H1 (cell line): ENCODE results near the gene CENPX. TPM values are rescaled to one million over a fixed set of nuclear protein-coding genes. Genes with fewer than 3 reads are reported as not detected.

ENCODE experiments used
- CTCF ChIA-PET: fragments of 300-600 bp; sonication (Branson Sonifier 250); formaldehyde crosslinking; loops from one replicate; lab custom pipeline; 2021; ENCODE audit not compliant: partially characterized antibody; lab: Charles Lee
- POLR2A ChIA-PET: fragments of 300-600 bp; sonication (Branson Sonifier 250); formaldehyde crosslinking; loops from one replicate; lab custom pipeline; 2021; ENCODE audit warnings: inconsistent platforms; ENCODE audit not compliant: partially characterized antibody; lab: Charles Lee
- DNase-seq, 2 experiments: peaks; one replicate each; pipeline versions ENCODE4 v3.0.0 to v3.0.0-alpha.2; 2010 to 2022; ENCODE audit warnings: low spot score in 2 of 2, low read depth in 1 of 2, mixed read lengths in 1 of 2
- FAIRE-seq: peaks from 2 replicates; lab custom pipeline; 2011; peaks lifted over from hg19 to GRCh38; lab: Jason Lieb, UNC
- H2AFZ ChIP-seq: 2 replicates; pipeline ENCODE4 v1.8.1; 2012; ENCODE audit warnings: low read length, inconsistent platforms
- H2AK5ac ChIP-seq: 2 replicates; pipeline ENCODE4 v1.6.1; 2013; ENCODE audit warnings: low read depth, low read length
- H2BK120ac ChIP-seq: replicated peaks from 2 replicates; pipeline ENCODE3; 2013; ENCODE audit warnings: low read depth, low read length, inconsistent platforms
- H2BK12ac ChIP-seq: 2 replicates; pipeline ENCODE4 v1.6.1; 2013; ENCODE audit warnings: low read depth, low read length
- H2BK15ac ChIP-seq: 2 replicates; pipeline ENCODE4 v1.6.1; 2013; ENCODE audit warnings: low read length
- H2BK20ac ChIP-seq: 2 replicates; pipeline ENCODE4 v1.6.1; 2013; ENCODE audit warnings: low read length
- H2BK5ac ChIP-seq: 2 replicates; pipeline ENCODE4 v1.6.1; 2013; ENCODE audit warnings: low read depth, low read length
- H3K14ac ChIP-seq: 2 replicates; pipeline ENCODE4 v1.6.1; 2013; ENCODE audit warnings: inconsistent platforms; ENCODE audit not compliant: insufficient read length
- H3K18ac ChIP-seq: 2 replicates; pipeline ENCODE4 v1.6.1; 2013; ENCODE audit warnings: low read length; ENCODE audit errors: extremely low read depth
- H3K23ac ChIP-seq: 2 replicates; pipeline ENCODE4 v1.6.1; 2013; ENCODE audit warnings: inconsistent platforms; ENCODE audit not compliant: insufficient read length
- H3K23me2 ChIP-seq: 2 replicates; pipeline ENCODE4 v1.6.1; 2013; ENCODE audit warnings: low read depth, low read length
- H3K27ac ChIP-seq: 2 replicates; pipeline ENCODE4 v1.6.1; 2011; ENCODE audit warnings: low read depth, low read length, inconsistent platforms
- H3K27me3 ChIP-seq, 4 experiments: replicated peaks in 1 of 4; 1 replicate in 1 of 4; 2 replicates in 3 of 4; pipeline versions ENCODE4 v1.6.1 to v1.8.1; 2011 to 2013; ENCODE audit warnings: low read length in 3 of 4, mild to moderate bottlenecking in 3 of 4, inconsistent platforms in 2 of 4, mixed read lengths in 2 of 4, moderate library complexity in 1 of 4; ENCODE audit not compliant: control insufficient read depth in 3 of 4, insufficient read depth in 3 of 4; ENCODE audit errors: extremely low read depth in 1 of 4
- H3K36me3 ChIP-seq, 4 experiments: 2 replicates each; pipeline versions ENCODE4 v1.6.1 to v1.8.1; 2011 to 2013; ENCODE audit warnings: mild to moderate bottlenecking in 4 of 4, low read length in 3 of 4, moderate library complexity in 2 of 4, control low read depth in 1 of 4, inconsistent platforms in 1 of 4; ENCODE audit not compliant: insufficient read depth in 4 of 4, control insufficient read depth in 2 of 4
- H3K4ac ChIP-seq: replicated peaks from 2 replicates; pipeline ENCODE3; 2013; ENCODE audit warnings: low read length, low read depth, mixed read lengths, inconsistent platforms; ENCODE audit not compliant: insufficient read length
- H3K4me1 ChIP-seq, 4 experiments: replicated peaks in 1 of 4; 1 replicate in 1 of 4; 2 replicates in 3 of 4; pipeline versions ENCODE4 v1.6.1 to v1.8.1; 2011 to 2013; ENCODE audit warnings: low read length in 3 of 4, inconsistent platforms in 2 of 4, mixed read lengths in 1 of 4; ENCODE audit not compliant: insufficient read depth in 4 of 4, control insufficient read depth in 3 of 4
- H3K4me2 ChIP-seq, 2 experiments: 2 replicates each; pipeline versions ENCODE4 v1.6.1 to v1.8.1; 2011 to 2013; ENCODE audit warnings: low read depth in 2 of 2, low read length in 2 of 2, control low read depth in 1 of 2, inconsistent platforms in 1 of 2, mild to moderate bottlenecking in 1 of 2; ENCODE audit not compliant: insufficient read depth in 1 of 2
- H3K4me3 ChIP-seq, 4 experiments: fragments of 200-600, 300-600 bp in 1 of 4; sonication (generic), shearing (Covaris generic), sonication (Bioruptor Twin) in 1 of 4; 2 replicates each; pipeline versions ENCODE4 v1.5.1 to v1.8.1; 2011 to 2016; ENCODE audit warnings: low read length in 4 of 4, low read depth in 3 of 4, control low read depth in 2 of 4, inconsistent platforms in 2 of 4, mild to moderate bottlenecking in 2 of 4, mixed read lengths in 1 of 4, moderate library complexity in 1 of 4; ENCODE audit not compliant: insufficient read depth in 2 of 4; ENCODE audit errors: extremely low read depth in 1 of 4
- H3K56ac ChIP-seq: replicated peaks from 2 replicates; pipeline ENCODE3; 2013; ENCODE audit warnings: low read depth, mild to moderate bottlenecking, mixed read lengths, low read length, inconsistent platforms; ENCODE audit not compliant: insufficient read length
- H3K79me1 ChIP-seq: 2 replicates; pipeline ENCODE4 v1.6.1; 2013; ENCODE audit warnings: low read depth, low read length, control low read depth
- H3K79me2 ChIP-seq, 2 experiments: 2 replicates each; pipeline versions ENCODE4 v1.6.1 to v1.8.1; 2012 to 2013; ENCODE audit warnings: low read length in 2 of 2, mild to moderate bottlenecking in 2 of 2, inconsistent platforms in 1 of 2; ENCODE audit not compliant: insufficient read depth in 2 of 2, control insufficient read depth in 1 of 2
- H3K9ac ChIP-seq, 4 experiments: replicated peaks in 1 of 4; 1 replicate in 1 of 4; 2 replicates in 3 of 4; pipeline versions ENCODE4 v1.6.1 to v1.8.1; 2011 to 2013; ENCODE audit warnings: low read depth in 3 of 4, low read length in 3 of 4, control low read depth in 2 of 4, mild to moderate bottlenecking in 2 of 4, moderate library complexity in 2 of 4, inconsistent platforms in 1 of 4; ENCODE audit errors: extremely low read depth in 1 of 4
- H3K9me3 ChIP-seq, 2 experiments: 2 replicates each; pipeline versions ENCODE4 v1.6.1 to v1.8.1; 2012 to 2013; ENCODE audit warnings: mild to moderate bottlenecking in 2 of 2, moderate library complexity in 2 of 2, control low read depth in 1 of 2, inconsistent platforms in 1 of 2, low read depth in 1 of 2, low read length in 1 of 2, mixed read lengths in 1 of 2; ENCODE audit not compliant: insufficient read depth in 2 of 2
- H4K20me1 ChIP-seq, 2 experiments: replicated peaks in 1 of 2; 2 replicates each; pipeline versions ENCODE3 to v1.8.1; 2011 to 2013; ENCODE audit warnings: inconsistent platforms in 2 of 2, low read length in 2 of 2, mild to moderate bottlenecking in 1 of 2; ENCODE audit not compliant: insufficient read depth in 2 of 2, control insufficient read depth in 1 of 2
- H4K5ac ChIP-seq: 2 replicates; pipeline ENCODE4 v1.6.1; 2013; ENCODE audit warnings: low read length, low read depth, mixed read lengths, inconsistent platforms; ENCODE audit not compliant: insufficient read length
- H4K8ac ChIP-seq: 2 replicates; pipeline ENCODE4 v1.8.0; 2013; ENCODE audit warnings: mild to moderate bottlenecking, moderate library complexity, low read length, inconsistent platforms; ENCODE audit not compliant: insufficient read depth; ENCODE audit errors: extremely low read depth
- H4K91ac ChIP-seq: replicated peaks from 2 replicates; pipeline ENCODE3; 2013; ENCODE audit warnings: low read length, mixed read lengths, inconsistent platforms; ENCODE audit not compliant: insufficient read length
- BRCA1 ChIP-seq: IDR thresholded peaks from 2 replicates; pipeline ENCODE4 v1.6.1; 2012; ENCODE audit warnings: low read depth, low read length, improper control_type of control experiment
- CBX5 ChIP-seq: fragments of 300-800, 300-1000 bp; sonication (generic); IDR thresholded peaks from 2 replicates; pipeline ENCODE4 v1.7.1; 2016; ENCODE audit warnings: antibody characterized with exemption, low read length, low read depth
- CHD2 ChIP-seq: IDR thresholded peaks from 2 replicates; pipeline ENCODE4 v1.6.1; 2012; ENCODE audit warnings: low read length, improper control_type of control experiment
- CREB1 ChIP-seq: IDR thresholded peaks from 2 replicates; pipeline ENCODE4 v1.6.1; 2012; ENCODE audit warnings: inconsistent platforms
- MAFK ChIP-seq: IDR thresholded peaks from 2 replicates; pipeline ENCODE4 v1.6.1; 2012; ENCODE audit warnings: low read depth, mild to moderate bottlenecking, improper control_type of control experiment, low read length
- NANOG ChIP-seq: IDR thresholded peaks from 2 replicates; pipeline ENCODE4 v1.6.1; 2011; ENCODE audit warnings: low read length, low read depth, mild to moderate bottlenecking, inconsistent platforms; ENCODE audit not compliant: insufficient read depth, poor library complexity, severe bottlenecking
- POLR2A ChIP-seq, 2 experiments: IDR thresholded peaks; 1 replicate in 1 of 2; 2 replicates in 1 of 2; pipeline ENCODE4 v1.6.1; 2011; ENCODE audit warnings: low read depth in 2 of 2, low read length in 2 of 2, mild to moderate bottlenecking in 2 of 2; ENCODE audit errors: control extremely low read depth in 1 of 2
- POU5F1 ChIP-seq: IDR thresholded peaks from 2 replicates; pipeline ENCODE4 v1.6.1; 2011; ENCODE audit warnings: low read depth, mild to moderate bottlenecking, low read length, moderate library complexity
- SIRT6 ChIP-seq: IDR thresholded peaks from one replicate; pipeline ENCODE4 v1.7.1; 2012; ENCODE audit warnings: low read length, inconsistent platforms
- SIX5 ChIP-seq: IDR thresholded peaks from 2 replicates; pipeline ENCODE4 v1.6.1; 2011; ENCODE audit warnings: mild to moderate bottlenecking, low read depth, low read length
- SP1 ChIP-seq: IDR thresholded peaks from 2 replicates; pipeline ENCODE4 v1.6.1; 2011; ENCODE audit warnings: low read depth, low read length
- SP2 ChIP-seq: IDR thresholded peaks from 2 replicates; pipeline ENCODE4 v1.6.1; 2012; ENCODE audit warnings: mild to moderate bottlenecking, low read length, inconsistent platforms
- TEAD4 ChIP-seq: IDR thresholded peaks from 2 replicates; pipeline ENCODE4 v1.6.1; 2012; ENCODE audit warnings: low read depth, low read length, inconsistent platforms, mixed read lengths
- WGBS, 2 experiments: shearing (Covaris generic) in 1 of 2; methylation state at CpG; one replicate each; pipeline versions ENCODE4 v1.1.6 to v1.1.7; 2013 to 2015; ENCODE audit warnings: low lambda C conversion rate in 2 of 2, mixed read lengths in 2 of 2, inconsistent platforms in 1 of 2, low coverage in 1 of 2, missing lambda C conversion rate in 1 of 2; ENCODE audit not compliant: insufficient replicate concordance in 2 of 2, insufficient coverage in 1 of 2, insufficient read length in 1 of 2; ENCODE audit errors: extremely low coverage in 1 of 2, missing lambda C conversion rate in 1 of 2; 5-methylcytosine and 5-hydroxymethylcytosine counted together
- polyA plus RNA-seq, 7 experiments: library from polyadenylated mRNA; depleted of rRNA in 3 of 7; stranded (reverse) in 5 of 7; unstranded in 2 of 7; fragments of >200 nt in 5 of 7; fragments of 200-250 nt in 2 of 7; gene quantifications; 1 replicate in 5 of 7; 2 replicates in 1 of 7; 4 replicates in 1 of 7; pipeline versions ENCODE4 v1.2.1 to v1.2.3, GENCODE V29; 2011 to 2013; ENCODE audit warnings: missing spikeins in 2 of 7, mixed read lengths in 2 of 7
- total RNA-seq: library from RNA; stranded (reverse); fragmentation: NEBNext Ultra II Directional; extraction: Animal tissue kit (Norgen Biotek cat#: 25700); gene quantifications from 2 replicates; pipeline ENCODE4 v1.2.1, GENCODE V29; 2021
- TF ChIP-seq, protein P1 (sequence below): IDR thresholded peaks from 2 replicates; pipeline ENCODE4 v1.6.1; 2011; ENCODE audit warnings: low read depth, mild to moderate bottlenecking, low read length; ENCODE audit not compliant: insufficient read depth

Gene CENPX
- total and polyA plus RNA-seq, 2 of the 8 experiments (the other 6 are each of a cell fraction or from before 2014, with no cell fraction given), result 116 to 122 TPM

DNA sequence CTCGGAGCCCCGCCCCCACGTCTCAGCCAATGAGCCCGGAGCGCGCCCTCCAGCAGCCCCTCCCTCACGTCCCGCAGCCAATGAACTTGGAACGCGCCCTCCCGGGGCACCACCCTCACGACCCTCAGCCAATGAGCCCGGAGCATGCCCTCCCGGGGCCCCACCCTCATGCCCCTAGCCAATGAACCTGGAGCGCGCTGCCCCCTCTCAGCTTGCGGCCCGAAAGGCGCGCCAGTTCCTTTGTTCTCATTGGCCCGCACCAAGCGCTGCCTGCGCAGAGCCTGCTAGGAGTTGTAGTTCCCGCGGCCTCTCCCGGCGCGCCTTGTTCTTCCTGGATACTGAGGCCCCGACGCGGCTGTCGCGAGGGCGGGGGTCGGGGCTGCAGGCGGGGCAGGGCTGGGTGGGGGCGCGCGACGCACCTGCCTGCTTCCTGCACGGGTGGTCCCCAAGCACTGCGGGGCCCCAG, 336 bp upstream of the CENPX start, which contains the start of gene LRRC45:
TSS of gene LRRC45 (plus strand) at position 325 of the 466 bp plus-strand sequence. CDS start 339 bp downstream, outside the sequence.
- no peak within 1 kb of the TSS for H3K23ac ChIP-seq
- peak; percentile 98 to 99 for DNase-seq
- peak within 1 kb of the TSS; percentile 84 for H3K56ac ChIP-seq
- H4K8ac ChIP-seq, result peak within 1 kb of the TSS; percentile 69
- no peak within 1 kb of the TSS; the same call in 1 of the 2 replicates for H2AFZ ChIP-seq
- 0 out of 2 replicates have a peak within 1 kb of the TSS, but pooled peaks have one; percentile 29 for H2BK15ac ChIP-seq
- peak within 1 kb of the TSS; percentile 83 to 93 (median 86) for H3K4me3 ChIP-seq
- CTCF ChIA-PET, result interaction anchor here (0.7 to 2.0 kb wide), 8 partner anchors 8 to 95 kb away, joined by 3 to 7 read pairs (median 4); partner anchors contain the start of genes MAFG and RAC3
- H3K14ac ChIP-seq, result no peak within 1 kb of the TSS
- peak within 1 kb of the TSS; percentile 71 for H3K18ac ChIP-seq
- H3K9me3 ChIP-seq, result no peaks in the 10 kb centered on the region
- peak within 1 kb of the TSS; percentile 87 to 96 for H3K4me2 ChIP-seq
- peak within 1 kb of the TSS; percentile 21 for H3K4ac ChIP-seq
- POLR2A ChIA-PET, result interaction anchor here (0.5 to 4.3 kb wide), 21 partner anchors 9 to 356 kb away, joined by 3 to 22 read pairs (median 3); partner anchors contain the start of genes ASPSCR1, CCDC137, DCXR and FASN
- H3K4me1 ChIP-seq, result peaks cover 0 to 14% (median 8%) of the 10 kb centered on the region in 4 experiments; a peak in 5 of 7 replicates
- H3K79me2 ChIP-seq, result peaks cover 0 to 12% of the 10 kb centered on the region in 2 experiments; a peak in 1 of 4 replicates
- no peak within 1 kb of the TSS; the same call in 1 of the 2 replicates for H2AK5ac ChIP-seq
- H3K79me1 ChIP-seq, result peaks cover 4% of the 10 kb centered on the region; the same call in 1 of the 2 replicates
- no peak within 1 kb of the TSS for H2BK12ac ChIP-seq
- peak within 1 kb of the TSS; percentile 76 to 80 (median 80) for H3K9ac ChIP-seq
- no peak within 1 kb of the TSS for H2BK120ac ChIP-seq
- peak within 1 kb of the TSS; percentile 46; the same call in 1 of the 2 replicates for H3K27ac ChIP-seq
- no peaks in the 10 kb centered on the region for H3K27me3 ChIP-seq
- H2BK20ac ChIP-seq, result no peak within 1 kb of the TSS
- peak within 1 kb of the TSS; percentile 44 for H4K91ac ChIP-seq
- FAIRE-seq, result no peak
- no peaks in the 10 kb centered on the region; a peak in 1 of 8 replicates for H3K36me3 ChIP-seq
- peaks cover 7 to 13% of the 10 kb centered on the region in 2 experiments for H4K20me1 ChIP-seq
- H3K23me2 ChIP-seq, result peaks cover 12% of the 10 kb centered on the region
- H4K5ac ChIP-seq, result peak within 1 kb of the TSS; percentile 52
- peak within 1 kb of the TSS; percentile 83; the same call in 1 of the 2 replicates for H2BK5ac ChIP-seq
- 0% methylated on average over 25 of the region's 42 CpGs; no CpG with 5 or more reads in 1 of the 2 experiments for WGBS, 2 experiments
- peak; percentile 41 for TF ChIP-seq NANOG
- peak; percentile 66 for TF ChIP-seq SIX5
- no peak for TF ChIP-seq POU5F1
- 0 out of 2 replicates have a peak, but pooled peaks have one; percentile 48 for TF ChIP-seq CHD2
- peak; percentile 65; the same call in 1 of the 2 replicates for TF ChIP-seq CREB1
- TF ChIP-seq, protein P1, sequence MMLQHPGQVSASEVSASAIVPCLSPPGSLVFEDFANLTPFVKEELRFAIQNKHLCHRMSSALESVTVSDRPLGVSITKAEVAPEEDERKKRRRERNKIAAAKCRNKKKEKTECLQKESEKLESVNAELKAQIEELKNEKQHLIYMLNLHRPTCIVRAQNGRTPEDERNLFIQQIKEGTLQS, result no peak
- no peak for TF ChIP-seq POLR2A (IDR thresholded peaks at IDR 0.05; ENCODE audit: control extremely low read depth in 1 of 2, low read depth in 2 of 2, low read length in 2 of 2)
- no peak for TF ChIP-seq MAFK
- TF ChIP-seq CBX5, result no peak
- peak; percentile 53 for TF ChIP-seq SP2
- TF ChIP-seq TEAD4, result no peak
- TF ChIP-seq BRCA1, result no peak
- TF ChIP-seq SP1, result peak; percentile 91
- no peak for TF ChIP-seq SIRT6
